Measurements from ENCODE around the gene TINAGL1.
"Not testable (repeated sequence)": the region's sequence is repeated elsewhere in the genome, so short reads cannot be mapped to it uniquely, and the experiment has no call there.

Gene TINAGL1

GRCh38 chr1:31583995-31584868 is 7.9 kb downstream of the TINAGL1 start:
- no peak for ATAC-seq

- ATAC-seq = no peak
Observed at GRCh38 chr1:31584869-31585735, 8.8 kb downstream of the TINAGL1 start.

GRCh38 chr1:31585736-31586365 is 9.5 kb downstream of the TINAGL1 start:
- no peak for ATAC-seq

- ATAC-seq = no peak
Observed at GRCh38 chr1:31586376-31587327, 10.3 kb downstream of the TINAGL1 start.

GRCh38 chr1:31587328-31587699 is 11.0 kb downstream of the TINAGL1 start:
- ATAC-seq = not testable (repeated sequence)

DNA sequence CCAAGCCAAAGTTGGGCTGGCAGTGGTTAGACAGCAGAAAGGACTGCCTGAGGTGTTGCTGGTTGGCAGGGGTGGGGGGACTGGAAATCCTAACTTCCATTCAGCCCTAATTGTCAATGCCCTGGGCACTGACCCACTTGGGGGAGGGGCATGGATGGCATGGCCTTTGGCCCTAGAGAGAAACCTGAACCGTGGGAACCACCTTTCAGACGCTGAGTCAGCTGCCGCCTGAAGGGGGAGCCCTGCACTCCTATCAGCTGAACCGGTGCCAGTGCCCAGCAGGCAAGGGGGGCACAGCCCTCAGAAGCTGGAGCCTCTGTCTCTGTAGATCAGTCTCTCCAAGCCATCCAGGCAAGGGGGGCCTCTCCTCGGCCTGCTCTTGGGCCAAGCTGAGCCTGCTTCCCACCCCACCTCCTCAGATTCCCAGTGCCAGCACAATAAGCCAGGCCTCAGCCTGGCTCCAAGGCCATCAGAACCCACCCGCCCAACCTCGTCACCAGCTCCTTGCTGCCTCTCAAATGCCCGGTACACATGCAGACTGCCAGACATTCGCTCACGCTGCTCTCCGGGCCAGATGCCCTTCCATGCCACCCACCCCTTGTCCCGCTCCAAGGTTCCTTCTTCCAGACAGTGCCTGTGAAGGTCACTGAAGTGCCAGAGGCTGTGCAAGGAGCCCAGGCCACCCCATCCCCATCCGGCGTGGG is 11.6 kb downstream of the TINAGL1 start:
- ATAC-seq = peak; percentile 35 to 69

DNA sequence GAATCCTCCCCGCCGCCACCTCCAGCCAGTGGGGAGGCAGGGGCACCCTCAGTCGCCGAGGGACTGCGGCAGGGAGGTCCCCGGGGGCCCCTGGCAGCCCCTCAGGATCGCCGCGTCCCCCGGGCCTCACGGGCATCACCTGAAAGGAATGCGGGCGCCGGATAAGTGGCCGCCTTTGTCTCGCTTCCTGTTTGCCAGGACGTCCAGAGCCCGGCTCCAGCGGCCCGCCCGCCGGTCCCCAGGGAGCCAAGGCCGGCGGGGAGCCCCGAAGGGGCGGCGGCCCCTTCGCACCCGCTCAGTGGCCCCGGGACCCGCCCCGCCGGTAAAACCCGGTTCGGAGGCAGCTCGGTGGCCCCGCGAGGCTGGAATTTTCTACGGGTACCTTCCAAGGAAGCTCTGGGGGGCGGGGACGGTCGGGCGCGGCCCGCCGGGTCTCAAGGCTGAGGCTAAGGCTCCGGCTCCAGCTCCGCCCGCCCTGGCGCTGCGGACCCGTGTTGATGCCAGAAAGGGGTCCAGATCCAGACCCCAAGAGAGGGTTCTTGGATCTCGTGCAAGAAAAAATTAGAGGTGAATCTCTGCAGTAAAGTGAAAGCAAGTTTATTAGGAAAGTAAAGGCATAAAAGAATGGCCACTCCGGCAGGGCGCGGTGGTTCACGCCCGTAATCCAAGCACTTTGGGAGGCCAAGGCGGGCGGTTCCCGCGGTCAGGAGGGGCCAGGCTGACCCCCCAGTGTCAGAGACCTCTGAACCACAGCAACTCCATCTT is 12.6 kb downstream of the TINAGL1 start:
- ATAC-seq = no peak

DNA sequence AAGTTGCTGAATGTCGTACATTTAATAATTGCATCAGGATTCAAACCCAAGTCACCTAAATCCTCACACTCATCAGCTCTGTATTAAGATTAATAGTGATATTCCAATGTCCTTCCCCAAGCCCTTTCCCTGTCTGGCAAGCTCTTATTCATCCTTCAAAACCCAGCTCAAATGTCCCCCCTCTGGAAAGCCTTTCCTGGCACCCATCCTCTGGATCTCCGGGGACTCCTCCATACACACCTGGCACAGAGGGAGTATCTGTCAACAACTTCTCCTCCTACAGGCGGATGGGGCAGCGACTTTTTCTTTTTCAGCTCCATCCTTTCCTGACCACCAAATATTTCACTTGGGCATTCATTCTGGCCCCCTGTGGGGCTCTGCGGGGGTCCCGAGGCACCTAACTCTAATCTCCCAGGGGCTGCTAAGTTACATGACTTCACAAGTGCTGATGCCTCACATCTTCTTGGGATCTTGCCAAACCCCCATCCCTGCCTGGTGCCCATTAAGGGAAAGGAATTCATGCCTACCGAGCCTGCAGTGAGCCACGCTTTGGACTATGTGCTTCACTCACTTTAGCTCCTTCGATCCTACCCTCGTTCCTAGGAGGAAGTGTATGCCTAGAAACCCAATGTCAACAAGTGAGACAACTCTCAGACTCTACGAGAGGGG is 15.2 kb downstream of the TINAGL1 start:
- no peak for ATAC-seq

- no peak for ATAC-seq
Observed at GRCh38 chr1:31592132-31592531, 15.8 kb downstream of the TINAGL1 start.

GRCh38 chr1:31593136-31593665 is 16.9 kb downstream of the TINAGL1 start:
- ATAC-seq = no peak

DNA sequence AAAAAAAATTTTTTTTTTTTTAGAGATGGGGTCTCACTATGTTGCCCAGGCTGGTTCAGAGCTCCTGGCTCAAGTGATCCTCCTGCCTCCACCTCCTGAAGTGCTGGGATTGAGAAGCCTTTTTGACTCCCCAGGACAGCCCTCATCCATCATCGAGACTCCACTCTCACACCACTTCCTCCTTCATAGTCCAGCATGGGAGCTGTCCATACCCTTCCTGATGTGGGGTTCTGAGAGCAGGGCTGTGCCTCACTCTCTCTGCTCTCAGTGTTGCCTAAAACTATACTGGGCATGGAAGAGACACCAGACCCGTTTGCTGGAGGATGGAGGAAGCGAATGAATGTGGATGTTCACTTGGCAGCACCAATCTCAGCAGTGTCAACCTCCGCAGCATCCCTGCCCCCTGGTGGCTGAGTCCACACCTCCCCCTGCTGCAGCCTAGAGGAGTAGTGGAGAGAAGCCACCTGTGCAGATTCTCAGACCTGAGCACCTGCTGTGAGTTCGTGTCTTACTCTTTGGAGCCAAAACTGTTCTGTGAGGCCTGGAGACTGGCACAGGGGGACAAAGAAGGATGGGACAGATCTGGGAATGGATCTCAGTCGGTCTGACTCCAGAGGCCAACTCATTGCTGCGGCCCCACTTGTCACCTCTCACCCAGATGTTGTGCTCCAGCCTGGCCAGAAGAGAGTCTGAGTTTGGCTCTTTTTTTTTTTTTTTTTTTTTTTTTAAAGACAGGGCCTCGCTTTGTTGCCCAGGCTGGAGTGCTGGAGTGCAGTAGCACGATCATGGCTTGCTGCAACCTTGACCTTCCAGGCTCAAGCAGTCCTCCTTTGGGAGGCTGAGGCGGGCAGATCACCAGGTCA is 17.7 kb downstream of the TINAGL1 start:
- ATAC-seq = peak; percentile 86 to 87

DNA sequence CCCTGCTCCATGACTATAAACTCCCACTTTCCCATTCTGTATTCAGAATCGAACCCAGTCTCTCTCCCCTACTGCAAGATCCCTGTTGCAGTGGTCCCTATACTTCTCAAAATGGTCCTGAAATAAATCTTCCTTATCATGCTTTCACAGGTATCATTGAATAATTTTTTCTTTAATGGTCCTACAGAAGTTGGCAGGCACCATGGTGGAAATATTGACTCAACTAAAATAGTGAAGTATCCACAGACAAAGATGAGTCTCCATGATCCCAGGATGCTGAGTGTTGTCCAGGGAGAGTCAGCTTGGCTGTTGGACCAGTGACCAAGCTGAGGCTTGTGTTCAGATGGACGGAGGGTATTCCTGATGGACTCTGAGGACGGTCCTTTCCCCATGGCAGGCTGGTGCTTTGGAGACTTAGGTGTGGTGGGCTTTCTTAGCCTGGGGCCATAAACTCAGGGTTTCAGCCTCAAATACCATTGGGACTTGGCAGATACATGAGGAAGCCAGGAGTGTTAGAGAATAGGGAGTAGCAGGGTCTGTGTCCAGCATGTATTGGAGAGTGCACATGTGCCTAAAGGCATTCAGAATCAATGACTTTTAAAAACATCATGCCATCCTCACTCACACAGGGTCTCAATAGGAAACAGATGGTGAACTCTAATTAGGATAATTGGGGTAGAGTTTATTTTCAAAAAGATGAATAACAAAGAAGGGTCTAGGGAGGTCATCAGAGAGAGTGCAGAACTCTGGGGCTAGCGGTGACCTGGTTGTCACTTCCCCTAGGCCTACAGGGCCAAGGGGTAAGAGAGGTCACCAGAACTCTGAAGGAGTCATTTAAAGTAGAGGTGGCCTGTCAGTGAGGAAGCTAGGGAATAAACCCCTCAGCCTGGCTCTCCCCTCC is 19.8 kb downstream of the TINAGL1 start:
- no peak for ATAC-seq

DNA sequence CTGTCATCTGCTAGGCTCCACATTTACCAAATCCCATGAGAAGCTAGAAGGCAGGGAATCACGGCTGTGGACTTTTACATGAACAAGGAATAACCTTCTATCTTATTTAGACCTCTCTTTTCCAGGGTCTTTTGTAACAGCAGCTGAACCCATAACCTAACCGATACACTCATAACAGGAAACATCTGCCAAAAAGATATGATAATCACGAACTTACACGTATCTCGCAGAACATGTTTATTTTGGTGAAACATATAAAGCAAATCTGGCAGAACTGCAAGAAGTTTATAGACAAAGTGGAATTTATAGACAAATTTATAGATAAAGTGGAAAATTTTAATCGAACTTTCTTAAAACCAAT is 20.4 kb downstream of the TINAGL1 start:
- no peak for ATAC-seq

DNA sequence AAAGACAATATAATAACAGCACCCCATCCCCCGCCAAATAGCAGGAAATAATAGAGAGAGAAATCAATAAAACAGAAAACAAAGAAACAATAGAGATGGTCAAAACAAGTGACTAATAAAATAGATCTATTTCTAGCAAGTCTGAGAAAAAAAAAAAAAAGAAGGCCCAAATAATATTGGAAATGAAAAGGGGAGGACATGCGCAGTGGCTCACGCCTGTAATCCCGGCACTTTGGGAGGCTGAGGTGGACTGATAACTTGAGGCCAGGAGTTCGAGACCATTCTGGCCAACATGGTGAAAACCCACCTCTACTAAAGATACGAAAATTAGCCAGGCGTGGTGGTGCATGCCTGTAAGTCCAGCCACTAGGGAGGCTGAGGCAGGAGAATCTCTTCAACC is 22.7 kb downstream of the TINAGL1 start:
- ATAC-seq = no peak

- no peak for ATAC-seq
Observed at GRCh38 chr1:31600641-31601040, 24.3 kb downstream of the TINAGL1 start.

DNA sequence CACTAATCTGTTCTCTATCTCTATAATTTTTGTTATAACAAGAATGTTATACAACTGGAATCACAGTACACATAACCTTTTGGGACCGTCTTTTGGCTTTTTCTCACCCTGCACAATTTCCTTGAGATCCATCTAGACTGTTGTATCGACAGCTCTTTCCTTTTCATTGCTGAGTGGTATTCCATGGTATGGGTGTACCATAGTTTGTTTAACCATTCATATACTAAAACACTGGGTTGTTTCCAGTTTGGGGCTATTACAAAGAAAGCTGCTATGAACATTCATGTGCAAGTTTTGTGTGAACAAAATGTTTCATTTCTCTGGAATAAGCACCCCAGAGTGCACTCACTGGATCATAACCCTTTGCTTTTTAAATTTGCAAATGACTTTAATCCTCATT is 25.8 kb downstream of the TINAGL1 start:
- no peak for ATAC-seq

DNA sequence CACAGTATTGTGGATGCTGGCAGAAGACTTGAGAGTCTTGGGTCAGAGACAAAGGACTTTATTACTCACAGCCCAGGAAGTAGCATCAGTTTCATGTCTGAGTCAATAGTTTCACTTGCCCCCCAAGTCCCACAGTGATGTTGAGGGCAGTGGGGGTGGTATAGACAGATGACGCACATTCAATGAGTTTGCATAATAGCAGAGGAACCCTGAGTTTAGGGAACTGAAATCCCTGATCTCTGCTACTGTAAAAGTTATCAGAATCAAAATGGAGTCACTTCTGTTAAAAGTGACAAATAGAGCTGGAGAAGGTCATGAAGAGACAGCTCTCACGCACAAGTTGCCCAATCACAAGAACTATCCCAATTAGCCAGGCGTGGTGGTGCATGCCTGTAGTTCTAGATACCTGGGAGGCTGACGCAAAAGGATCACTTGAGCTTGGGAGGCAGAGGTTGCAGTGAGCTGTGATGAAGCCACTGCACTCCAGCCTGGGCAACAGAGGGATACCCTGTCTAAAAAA is 29.7 kb downstream of the TINAGL1 start:
- peak; percentile 97 to 99 for ATAC-seq

DNA sequence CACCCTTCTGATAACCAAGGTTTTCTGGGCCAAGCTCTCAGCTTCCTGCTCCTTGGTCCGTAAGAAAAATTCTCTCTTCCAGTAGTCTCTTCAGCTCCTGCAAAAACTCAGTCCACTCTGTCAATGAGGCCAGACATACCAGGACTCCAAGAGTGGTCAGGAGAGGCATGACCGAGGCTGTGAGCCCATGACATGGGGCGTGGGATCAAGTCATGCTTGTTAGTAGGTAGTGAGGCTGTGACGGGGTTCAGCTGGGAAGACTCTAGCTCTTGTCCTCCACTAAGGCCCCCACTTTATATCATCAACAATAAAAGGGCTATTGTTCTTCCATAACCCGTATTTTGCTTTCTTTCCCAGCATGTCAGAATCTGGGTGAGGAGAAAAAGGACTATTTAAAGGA is 31.0 kb downstream of the TINAGL1 start:
- no peak for ATAC-seq
